MCF 10A (cell line): ENCODE results near the gene TPD52L1. TPM values are rescaled to one million over a fixed set of nuclear protein-coding genes. Genes with fewer than 3 reads are reported as not detected.

Experiments used
- BruUV-seq: library from RNA; stranded (reverse); fragments of 400-500 nt; replicated peaks from 2 replicates; lab custom pipeline; 2021; lab: Mats Ljungman, UMichigan
- CTCF ChIA-PET: fragments of 300-600 bp; sonication (Branson Sonifier 250); formaldehyde crosslinking; extraction: SDS; loops from one replicate; lab custom pipeline; 2021; ENCODE audit warnings: antibody characterized with exemption, inconsistent platforms; lab: Yijun Ruan, JAX
- POLR2A ChIA-PET: fragments of 300-600, 350-650 bp; sonication (Branson Sonifier 250); formaldehyde crosslinking; extraction: SDS; loops from one replicate; lab custom pipeline; 2020; ENCODE audit warnings: antibody characterized with exemption, inconsistent platforms; lab: Yijun Ruan, JAX
- DNase-seq: peaks from one replicate; pipeline ENCODE4 v3.0.0-alpha.2; 2018; ENCODE audit not compliant: unreplicated experiment
- H3K27ac Mint-ChIP-seq: one replicate; pipeline ENCODE4 v1.8.0; 2022; ENCODE audit warnings: mild to moderate bottlenecking, low read depth, mixed read lengths; ENCODE audit not compliant: unreplicated experiment
- H3K27me3 Mint-ChIP-seq: one replicate; pipeline ENCODE4 v1.8.0; 2022; ENCODE audit warnings: mixed read lengths; ENCODE audit not compliant: insufficient read depth, unreplicated experiment
- H3K36me3 Mint-ChIP-seq: one replicate; pipeline ENCODE4 v1.8.0; 2022; ENCODE audit warnings: mild to moderate bottlenecking, moderate library complexity, mixed read lengths; ENCODE audit not compliant: insufficient read depth, unreplicated experiment
- H3K4me1 Mint-ChIP-seq: one replicate; pipeline ENCODE4 v1.8.0; 2022; ENCODE audit warnings: mixed read lengths; ENCODE audit not compliant: insufficient read depth, unreplicated experiment
- H3K4me3 Mint-ChIP-seq: one replicate; pipeline ENCODE4 v1.8.0; 2022; ENCODE audit warnings: mild to moderate bottlenecking, moderate library complexity, mixed read lengths; ENCODE audit not compliant: unreplicated experiment
- H3K9me3 Mint-ChIP-seq: one replicate; pipeline ENCODE4 v1.8.0; 2022; ENCODE audit warnings: mixed read lengths; ENCODE audit not compliant: unreplicated experiment
- intact Hi-C: fragments of 100-400 bp; cut with micrococcal nuclease; formaldehyde crosslinking; loops from 2 replicates; pipeline ENCODE4 v1.14.1; 2022
- total RNA-seq: library from RNA; stranded (reverse); gene quantifications from 2 replicates; pipeline ENCODE4 v1.2.3, GENCODE V29; 2022
- TF ChIP-seq, protein P1 (sequence below): fragments of 200-600 bp; IDR thresholded peaks from one replicate; pipeline ENCODE4 v1.8.0; 2022; ENCODE audit warnings: antibody characterized with exemption, mild to moderate bottlenecking; ENCODE audit not compliant: unreplicated experiment

Gene TPD52L1
- total RNA-seq, 1 experiment from 2014 or later = 69.5 TPM

GRCh38 chr6:125182237-125183008 is 28.9 kb downstream of the TPD52L1 start:
- Mint-ChIP-seq H3K27ac (no peak overlapping the region), H3K27me3 (no peaks in the 10 kb centered on the region), H3K4me1 (no peaks in the 10 kb centered on the region), H3K36me3 (no peaks in the 10 kb centered on the region), H3K4me3 (no peak overlapping the region), H3K9me3 (no peaks in the 10 kb centered on the region)
- BruUV-seq = no TSS peak
- DNase-seq = no peak
- TF ChIP-seq, protein P1, sequence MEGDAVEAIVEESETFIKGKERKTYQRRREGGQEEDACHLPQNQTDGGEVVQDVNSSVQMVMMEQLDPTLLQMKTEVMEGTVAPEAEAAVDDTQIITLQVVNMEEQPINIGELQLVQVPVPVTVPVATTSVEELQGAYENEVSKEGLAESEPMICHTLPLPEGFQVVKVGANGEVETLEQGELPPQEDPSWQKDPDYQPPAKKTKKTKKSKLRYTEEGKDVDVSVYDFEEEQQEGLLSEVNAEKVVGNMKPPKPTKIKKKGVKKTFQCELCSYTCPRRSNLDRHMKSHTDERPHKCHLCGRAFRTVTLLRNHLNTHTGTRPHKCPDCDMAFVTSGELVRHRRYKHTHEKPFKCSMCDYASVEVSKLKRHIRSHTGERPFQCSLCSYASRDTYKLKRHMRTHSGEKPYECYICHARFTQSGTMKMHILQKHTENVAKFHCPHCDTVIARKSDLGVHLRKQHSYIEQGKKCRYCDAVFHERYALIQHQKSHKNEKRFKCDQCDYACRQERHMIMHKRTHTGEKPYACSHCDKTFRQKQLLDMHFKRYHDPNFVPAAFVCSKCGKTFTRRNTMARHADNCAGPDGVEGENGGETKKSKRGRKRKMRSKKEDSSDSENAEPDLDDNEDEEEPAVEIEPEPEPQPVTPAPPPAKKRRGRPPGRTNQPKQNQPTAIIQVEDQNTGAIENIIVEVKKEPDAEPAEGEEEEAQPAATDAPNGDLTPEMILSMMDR = no peak
- ChIA-PET CTCF (interaction anchor here (0.7 to 1.8 kb wide), 4 partner anchors 10 to 141 kb away, joined by 3 to 14 read pairs (median 6); partner anchors contain the start of gene TPD52L1), POLR2A (interaction anchor here (0.6 to 1.7 kb wide), 2 partner anchors 9 to 42 kb away, joined by 3 to 4 read pairs; no protein-coding TSS in a partner anchor)
- intact Hi-C loops = no loop called here

- H3K36me3 Mint-ChIP-seq = no peaks in the 10 kb centered on the region
- no TSS peak for BruUV-seq
- H3K4me1 Mint-ChIP-seq = no peaks in the 10 kb centered on the region
- no peak overlapping the region for H3K27ac Mint-ChIP-seq
- no peak overlapping the region for H3K4me3 Mint-ChIP-seq
- DNase-seq = no peak
- POLR2A ChIA-PET = interaction anchor here (0.7 to 0.8 kb wide), 2 partner anchors 10 to 410 kb away, joined by 3 to 4 read pairs; no protein-coding TSS in a partner anchor
- no peaks in the 10 kb centered on the region for H3K9me3 Mint-ChIP-seq
- TF ChIP-seq, protein P1 = no peak
- intact Hi-C loops = no loop called here
- CTCF ChIA-PET = interaction anchor here (0.7 to 1.7 kb wide), 2 partner anchors 10 to 15 kb away, joined by 3 to 4 read pairs; no protein-coding TSS in a partner anchor
- no peaks in the 10 kb centered on the region for H3K27me3 Mint-ChIP-seq
These were observed 29.8 kb downstream of the TPD52L1 start for GRCh38 chr6:125183391-125183790.

DNA sequence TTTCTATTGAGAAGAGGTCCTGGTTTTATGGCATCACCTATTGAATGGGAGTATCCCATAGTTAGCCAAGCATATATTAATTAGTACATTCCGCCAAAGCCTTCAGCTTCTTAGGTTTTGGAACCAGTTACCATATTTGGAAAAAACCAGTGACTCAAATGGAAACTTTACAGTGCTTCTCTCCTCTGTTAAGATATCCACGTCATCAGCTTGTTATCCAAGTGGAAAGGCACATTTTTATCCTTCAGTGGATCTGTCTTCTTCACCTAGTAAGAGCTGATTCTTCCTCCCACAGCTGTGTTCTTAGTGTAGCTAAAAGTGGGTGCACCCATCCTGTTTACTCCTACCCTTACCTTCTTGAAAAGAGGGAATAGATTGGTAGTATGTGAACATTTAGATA is 34.5 kb downstream of the TPD52L1 start:
- ChIA-PET CTCF (interaction anchor here (2.3 kb wide), 1 partner anchor 11 kb away, joined by 9 read pairs; no protein-coding TSS in a partner anchor), POLR2A (interaction anchor here (1.2 kb wide), 1 partner anchor 10 kb away, joined by 3 read pairs; no protein-coding TSS in a partner anchor)
- H3K4me3 Mint-ChIP-seq = no peak overlapping the region
- H3K27ac Mint-ChIP-seq = no peak overlapping the region
- BruUV-seq = no TSS peak
- TF ChIP-seq, protein P1 = no peak
- intact Hi-C loops = no loop called here
- H3K36me3 Mint-ChIP-seq = no peaks in the 10 kb centered on the region
- no peaks in the 10 kb centered on the region for H3K9me3 Mint-ChIP-seq
- H3K27me3 Mint-ChIP-seq = no peaks in the 10 kb centered on the region
- no peak for DNase-seq
- peaks cover 12% of the 10 kb centered on the region for H3K4me1 Mint-ChIP-seq

GRCh38 chr6:125188594-125189203 is 35.1 kb downstream of the TPD52L1 start:
- no TSS peak for BruUV-seq
- Mint-ChIP-seq H3K27me3 (no peaks in the 10 kb centered on the region), H3K27ac (no peak overlapping the region), H3K9me3 (no peaks in the 10 kb centered on the region), H3K36me3 (no peaks in the 10 kb centered on the region), H3K4me1 (peaks cover 16% of the 10 kb centered on the region), H3K4me3 (no peak overlapping the region)
- DNase-seq = no peak
- TF ChIP-seq, protein P1 = no peak
- CTCF ChIA-PET = interaction anchor here (0.8 to 2.3 kb wide), 4 partner anchors 9 to 122 kb away, joined by 3 to 9 read pairs (median 4); no protein-coding TSS in a partner anchor
- POLR2A ChIA-PET = interaction anchor here (0.8 to 1.2 kb wide), 2 partner anchors 9 to 10 kb away, joined by 3 read pairs; no protein-coding TSS in a partner anchor
- intact Hi-C loops = no loop called here
